Mammary epithelial cell (primary cell): Measurements from ENCODE around the gene TTLL4.

Source experiments
- EZH2 ChIP-seq: IDR thresholded peaks from 2 replicates; pipeline ENCODE4 v1.6.1; 2012; ENCODE audit warnings: low read length, inconsistent platforms, borderline replicate concordance
- TF ChIP-seq, protein P1 (sequence below), 2 donors: IDR thresholded peaks in 1 of 2; conservative IDR thresholded peaks in 1 of 2; 2 replicates each; pipeline ENCODE4 v1.5.1; 2011 to 2012; ENCODE audit warnings: inconsistent platforms in 2 of 2, low read length in 2 of 2, mild to moderate bottlenecking in 2 of 2, control low read depth in 1 of 2, low read depth in 1 of 2; ENCODE audit not compliant: insufficient read depth in 1 of 2; ENCODE audit errors: extremely low read depth in 1 of 2

GRCh38 chr2:218719457-218719856 lies 8.8 kb downstream of the TTLL4 start:
- TF ChIP-seq, protein P1, sequence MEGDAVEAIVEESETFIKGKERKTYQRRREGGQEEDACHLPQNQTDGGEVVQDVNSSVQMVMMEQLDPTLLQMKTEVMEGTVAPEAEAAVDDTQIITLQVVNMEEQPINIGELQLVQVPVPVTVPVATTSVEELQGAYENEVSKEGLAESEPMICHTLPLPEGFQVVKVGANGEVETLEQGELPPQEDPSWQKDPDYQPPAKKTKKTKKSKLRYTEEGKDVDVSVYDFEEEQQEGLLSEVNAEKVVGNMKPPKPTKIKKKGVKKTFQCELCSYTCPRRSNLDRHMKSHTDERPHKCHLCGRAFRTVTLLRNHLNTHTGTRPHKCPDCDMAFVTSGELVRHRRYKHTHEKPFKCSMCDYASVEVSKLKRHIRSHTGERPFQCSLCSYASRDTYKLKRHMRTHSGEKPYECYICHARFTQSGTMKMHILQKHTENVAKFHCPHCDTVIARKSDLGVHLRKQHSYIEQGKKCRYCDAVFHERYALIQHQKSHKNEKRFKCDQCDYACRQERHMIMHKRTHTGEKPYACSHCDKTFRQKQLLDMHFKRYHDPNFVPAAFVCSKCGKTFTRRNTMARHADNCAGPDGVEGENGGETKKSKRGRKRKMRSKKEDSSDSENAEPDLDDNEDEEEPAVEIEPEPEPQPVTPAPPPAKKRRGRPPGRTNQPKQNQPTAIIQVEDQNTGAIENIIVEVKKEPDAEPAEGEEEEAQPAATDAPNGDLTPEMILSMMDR (conservative IDR thresholded peaks at IDR 0.05 in 1 of 2, IDR thresholded peaks at IDR 0.05 in 1 of 2; ENCODE audit: extremely low read depth in 1 of 2, insufficient read depth in 1 of 2, low read depth in 1 of 2, low read length in 2 of 2), result no peak
- no peak for TF ChIP-seq EZH2
